ENCODE measurements around the gene GATAD1. TPM values are rescaled to one million over a fixed set of nuclear protein-coding genes. Genes with fewer than 3 reads are reported as not detected.

Gene GATAD1
- total and polyA plus RNA-seq, 2 of the 4 experiments (the other 2 are of a cell fraction), result 9.3 to 15.2 TPM

DNA sequence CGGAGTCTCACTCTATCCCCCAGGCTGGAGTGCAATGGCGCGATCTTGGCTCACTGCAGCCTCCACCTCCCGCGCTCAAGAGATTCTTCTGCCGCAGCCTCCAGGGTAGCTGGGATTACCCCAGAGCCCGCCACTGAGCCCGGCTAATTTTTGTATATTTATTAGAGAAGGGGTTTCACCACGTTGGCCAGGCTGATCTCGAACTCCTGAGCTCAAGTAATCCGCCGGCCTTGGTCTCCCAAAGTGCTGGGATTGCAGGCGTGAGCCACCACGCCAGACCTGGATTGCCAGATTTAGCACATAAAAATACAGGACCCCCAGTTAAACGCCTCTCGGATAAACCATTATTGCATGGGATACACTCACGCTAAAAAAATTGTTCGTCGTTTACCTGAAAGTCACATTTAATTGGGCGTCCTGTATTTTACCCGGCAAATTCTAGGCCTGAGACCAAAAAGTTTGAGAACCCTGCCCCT, 375 bp upstream of the GATAD1 start:
- Histone ChIP-seq H3K56ac (ENCODE audit: extremely low read depth, insufficient read depth, low read length) (no peak overlapping the region), H3K4ac (ENCODE audit: low read depth, low read length) (no peak overlapping the region), H4K91ac (ENCODE audit: insufficient read depth, low read depth, low read length) (no peak overlapping the region), H3K4me3 (ENCODE audit: insufficient read depth, low read depth, low read length) (no peak overlapping the region), H4K5ac (ENCODE audit: low read depth, low read length) (no peak overlapping the region), H3K4me2 (ENCODE audit: low read depth, low read length) (no peak overlapping the region), H3K27me3 (ENCODE audit: control insufficient read depth, insufficient read depth, low read length) (peaks cover 4% of the 10 kb centered on the region), H3K36me3 (ENCODE audit: control insufficient read depth, insufficient read depth, low read length) (peaks cover 5% of the 10 kb centered on the region), H2BK20ac (ENCODE audit: low read depth, low read length) (no peak overlapping the region), H2BK120ac (ENCODE audit: low read depth, low read length) (no peak overlapping the region), H4K8ac (ENCODE audit: low read depth in 2 of 2, low read length in 2 of 2) (peak overlapping the region in 1 of 2 experiments; percentile 62; a peak in 1 of 4 replicates), H2BK15ac (ENCODE audit: low read depth, low read length) (no peak overlapping the region), H3K9me1 (ENCODE audit: insufficient read depth, low read length) (no peaks in the 10 kb centered on the region), H3K9ac (ENCODE audit: low read depth, low read length) (no peak overlapping the region), H3K79me1 (ENCODE audit: low read depth in 1 of 2, low read length in 2 of 2) (peaks cover 16 to 28% of the 10 kb centered on the region in 2 experiments; a peak in 3 of 4 replicates), H3K27ac (ENCODE audit: insufficient read depth, low read length) (no peak overlapping the region), H3K18ac (ENCODE audit: low read depth, low read length) (no peak overlapping the region), H2AFZ (replicated peaks; ENCODE audit: low read length, poor library complexity) (peak overlapping the region; percentile 77), H2AK5ac (ENCODE audit: low read depth, low read length) (no peak overlapping the region), H2BK5ac (ENCODE audit: low read depth, low read length, poor library complexity, severe bottlenecking) (no peak overlapping the region), H3K4me1 (ENCODE audit: control insufficient read depth, insufficient read depth, low read length) (0 out of 2 replicates have a peak, but pooled peaks cover 2% of the 10 kb centered on the region), H2AK9ac (replicated peaks; ENCODE audit: low read depth, low read length, poor library complexity) (no peak overlapping the region), H3K23ac (ENCODE audit: low read depth, low read length) (no peak overlapping the region), H3K9me3 (ENCODE audit: control insufficient read depth, insufficient read depth, low read length) (no peaks in the 10 kb centered on the region; the same call in 1 of the 2 replicates), H3K14ac (replicated peaks; ENCODE audit: low read depth, low read length) (no peak overlapping the region), H4K20me1 (ENCODE audit: insufficient read depth, low read length) (no peaks in the 10 kb centered on the region)
- in situ Hi-C loops (cut with MboI; ENCODE audit: low sequenced_read_pairs) (no loop called here), intact Hi-C loops (cut with micrococcal nuclease) (loop anchor here (1.0 to 5.0 kb wide), 10 partner anchors 22 to 1360 kb away; partner anchors contain the start of genes AKAP9, FZD1, LRRD1 and MTERF1), dilution Hi-C loops (cut with HindIII; ENCODE audit: low sequenced_read_pairs, unreplicated experiment) (no loop called here)
- TF ChIP-seq RAD21 (IDR thresholded peaks at IDR 0.05; ENCODE audit: low read length) (peak; percentile 93), BHLHE40 (IDR thresholded peaks at IDR 0.05; ENCODE audit: low read depth, low read length) (no peak), SMC3 (IDR thresholded peaks at IDR 0.05; ENCODE audit: low read depth, low read length) (peak; percentile 77)
- WGBS, 2 experiments (ENCODE audit: extremely low coverage in 2 of 2, insufficient read length in 1 of 2), result 0% methylated on average over 6 of the region's 21 CpGs; no CpG with 5 or more reads in 1 of the 2 experiments
- no peak for ATAC-seq (ENCODE audit: low read depth)
- no TSS peak for BruUV-seq (replicated peaks)
- ChIA-PET POLR2A (ENCODE audit: unreplicated experiment) (no interaction called here), CTCF (interaction anchor here (0.7 to 2.4 kb wide), 11 partner anchors 9 to 1357 kb away, joined by 3 to 19 read pairs (median 4); partner anchors contain the start of gene MTERF1)
- DNase-seq, result no peak
